IMR-90 (cell line): ENCODE measurements around the gene NF1. TPM values are rescaled to one million over a fixed set of nuclear protein-coding genes. Genes with fewer than 3 reads are reported as not detected.

Experiments
- ATAC-seq: fragments of 200-7000 bp; cut with Tn5 transposase; 2 replicates; pipeline ENCODE4 v1.9.1; 2020; ENCODE audit warnings: low read depth, mild to moderate bottlenecking, moderate library complexity
- BruUV-seq: library from RNA; stranded (reverse); fragments of 400-500 nt; replicated peaks from 2 replicates; lab custom pipeline; 2021; lab: Mats Ljungman, UMichigan
- CTCF ChIA-PET: fragments of 300-600 bp; formaldehyde crosslinking; extraction: SDS; loops from one replicate; lab custom pipeline; 2021; ENCODE audit warnings: antibody characterized with exemption; lab: Yijun Ruan, JAX
- POLR2A ChIA-PET: fragments of 300-600 bp; sonication (Branson Sonifier 250); formaldehyde crosslinking; loops from one replicate; lab custom pipeline; 2022; ENCODE audit warnings: antibody characterized with exemption; ENCODE audit not compliant: unreplicated experiment; lab: Charles Lee
- DNase-seq: peaks from one replicate; pipeline ENCODE4 v3.0.0; 2013
- H2AFZ ChIP-seq: replicated peaks from 2 replicates; pipeline ENCODE3; 2013; ENCODE audit warnings: low read length, mild to moderate bottlenecking; ENCODE audit not compliant: poor library complexity
- H2AK5ac ChIP-seq: 2 replicates; pipeline ENCODE4 v1.6.1; 2013; ENCODE audit warnings: low read depth, low read length, inconsistent platforms
- H2AK9ac ChIP-seq: replicated peaks from 2 replicates; pipeline ENCODE3; 2013; ENCODE audit warnings: mild to moderate bottlenecking, low read depth, low read length, moderate library complexity; ENCODE audit not compliant: poor library complexity
- H2BK120ac ChIP-seq: 2 replicates; pipeline ENCODE4 v1.6.1; 2013; ENCODE audit warnings: low read depth, low read length, inconsistent platforms
- H2BK15ac ChIP-seq: 3 replicates; pipeline ENCODE4 v1.6.1; 2013; ENCODE audit warnings: low read depth, low read length, inconsistent platforms
- H2BK20ac ChIP-seq: 2 replicates; pipeline ENCODE4 v1.6.1; 2013; ENCODE audit warnings: low read depth, mild to moderate bottlenecking, inconsistent platforms, low read length, moderate library complexity
- H2BK5ac ChIP-seq: 2 replicates; pipeline ENCODE4 v1.6.1; 2013; ENCODE audit warnings: mild to moderate bottlenecking, low read depth, low read length, inconsistent platforms; ENCODE audit not compliant: poor library complexity, severe bottlenecking
- H3K14ac ChIP-seq: replicated peaks from 2 replicates; pipeline ENCODE4 v1.6.1; 2013; ENCODE audit warnings: low read depth, low read length, inconsistent platforms
- H3K18ac ChIP-seq: 2 replicates; pipeline ENCODE4 v1.6.1; 2013; ENCODE audit warnings: low read depth, low read length, control low read depth
- H3K23ac ChIP-seq: 2 replicates; pipeline ENCODE4 v1.6.1; 2013; ENCODE audit warnings: low read depth, low read length, inconsistent platforms
- H3K27ac ChIP-seq: 2 replicates; pipeline ENCODE4 v1.5.1; 2013; ENCODE audit warnings: mild to moderate bottlenecking, control low read depth, low read length; ENCODE audit not compliant: insufficient read depth
- H3K27me3 ChIP-seq: 2 replicates; pipeline ENCODE4 v1.6.1; 2013; ENCODE audit warnings: low read length; ENCODE audit not compliant: control insufficient read depth, insufficient read depth
- H3K36me3 ChIP-seq: 2 replicates; pipeline ENCODE4 v1.6.1; 2013; ENCODE audit warnings: low read length, mixed read lengths; ENCODE audit not compliant: control insufficient read depth, insufficient read depth
- H3K4ac ChIP-seq: 2 replicates; pipeline ENCODE4 v1.6.1; 2013; ENCODE audit warnings: low read depth, low read length, inconsistent platforms
- H3K4me1 ChIP-seq: 2 replicates; pipeline ENCODE4 v1.6.1; 2013; ENCODE audit warnings: low read length, mixed read lengths; ENCODE audit not compliant: control insufficient read depth, insufficient read depth
- H3K4me2 ChIP-seq: 2 replicates; pipeline ENCODE4 v1.6.1; 2013; ENCODE audit warnings: low read depth, mild to moderate bottlenecking, control low read depth, low read length, moderate library complexity
- H3K4me3 ChIP-seq: 2 replicates; pipeline ENCODE4 v1.5.1; 2013; ENCODE audit warnings: low read depth, mild to moderate bottlenecking, control low read depth, low read length, moderate library complexity; ENCODE audit not compliant: insufficient read depth
- H3K56ac ChIP-seq: 2 replicates; pipeline ENCODE4 v1.6.1; 2013; ENCODE audit warnings: low read length, inconsistent platforms; ENCODE audit not compliant: insufficient read depth; ENCODE audit errors: extremely low read depth
- H3K79me1 ChIP-seq, 2 experiments: 2 replicates each; pipeline ENCODE4 v1.6.1; 2013; ENCODE audit warnings: low read length in 2 of 2, inconsistent platforms in 1 of 2, low read depth in 1 of 2
- H3K9ac ChIP-seq: 2 replicates; pipeline ENCODE4 v1.6.1; 2013; ENCODE audit warnings: low read depth, low read length, control low read depth
- H3K9me1 ChIP-seq: 2 replicates; pipeline ENCODE4 v1.6.1; 2013; ENCODE audit warnings: low read length, inconsistent platforms; ENCODE audit not compliant: insufficient read depth
- H3K9me3 ChIP-seq: 2 replicates; pipeline ENCODE4 v1.6.1; 2013; ENCODE audit warnings: low read length; ENCODE audit not compliant: control insufficient read depth, insufficient read depth
- H4K20me1 ChIP-seq: 2 replicates; pipeline ENCODE4 v1.6.1; 2013; ENCODE audit warnings: low read length, inconsistent platforms; ENCODE audit not compliant: insufficient read depth
- H4K5ac ChIP-seq: 2 replicates; pipeline ENCODE4 v1.6.1; 2013; ENCODE audit warnings: mild to moderate bottlenecking, low read depth, low read length, control low read depth
- H4K8ac ChIP-seq, 2 experiments: 2 replicates each; pipeline ENCODE4 v1.6.1; 2013; ENCODE audit warnings: low read depth in 2 of 2, low read length in 2 of 2, control low read depth in 1 of 2, inconsistent platforms in 1 of 2
- H4K91ac ChIP-seq: 2 replicates; pipeline ENCODE4 v1.6.1; 2013; ENCODE audit warnings: low read depth, low read length, inconsistent platforms; ENCODE audit not compliant: insufficient read depth
- BHLHE40 ChIP-seq: fragments of 150-350 bp; IDR thresholded peaks from 2 replicates; pipeline ENCODE4 v1.6.1; 2016; ENCODE audit warnings: mild to moderate bottlenecking, low read depth, low read length
- CEBPB ChIP-seq: IDR thresholded peaks from 2 replicates; pipeline ENCODE4 v1.6.1; 2012; ENCODE audit warnings: low read depth, low read length, improper control_type of control experiment
- CHD1 ChIP-seq: IDR thresholded peaks from 2 replicates; pipeline ENCODE4 v1.6.1; 2012; ENCODE audit warnings: low read depth, low read length, improper control_type of control experiment
- CTCF ChIP-seq: conservative IDR thresholded peaks from 2 replicates; pipeline ENCODE4 v1.5.1; 2012; ENCODE audit warnings: mild to moderate bottlenecking, low read depth, low read length, improper control_type of control experiment
- ELK1 ChIP-seq: fragments of 150-350 bp; IDR thresholded peaks from 2 replicates; pipeline ENCODE4 v1.6.1; 2016; ENCODE audit warnings: low read depth, mild to moderate bottlenecking, low read length, moderate library complexity, borderline replicate concordance
- FOS ChIP-seq: fragments of 150-350 bp; IDR thresholded peaks from 2 replicates; pipeline ENCODE4 v1.6.1; 2016; ENCODE audit warnings: low read depth, low read length
- MAFK ChIP-seq: IDR thresholded peaks from 2 replicates; pipeline ENCODE4 v1.6.1; 2012; ENCODE audit warnings: low read depth, low read length, improper control_type of control experiment
- MAZ ChIP-seq: IDR thresholded peaks from 2 replicates; pipeline ENCODE4 v1.6.1; 2012; ENCODE audit warnings: low read depth, mild to moderate bottlenecking, low read length, improper control_type of control experiment, moderate library complexity, borderline replicate concordance
- MXI1 ChIP-seq: IDR thresholded peaks from 2 replicates; pipeline ENCODE4 v1.6.1; 2012; ENCODE audit warnings: low read depth, mild to moderate bottlenecking, low read length, moderate library complexity, borderline replicate concordance
- NFE2L2 ChIP-seq: fragments of 150-350 bp; IDR thresholded peaks from 2 replicates; pipeline ENCODE4 v1.6.1; 2016; ENCODE audit warnings: low read depth, mild to moderate bottlenecking, low read length
- POLR2A ChIP-seq: IDR thresholded peaks from 2 replicates; pipeline ENCODE4 v1.6.1; 2012; ENCODE audit warnings: mild to moderate bottlenecking, low read depth, low read length
- RAD21 ChIP-seq: IDR thresholded peaks from 2 replicates; pipeline ENCODE4 v1.6.1; 2012; ENCODE audit warnings: low read length, improper control_type of control experiment
- RCOR1 ChIP-seq: IDR thresholded peaks from 2 replicates; pipeline ENCODE4 v1.6.1; 2012; ENCODE audit warnings: mild to moderate bottlenecking, low read length, improper control_type of control experiment; ENCODE audit not compliant: insufficient replicate concordance
- RFX5 ChIP-seq: IDR thresholded peaks from 2 replicates; pipeline ENCODE4 v1.8.0; 2012; ENCODE audit warnings: low read depth, mild to moderate bottlenecking, low read length, moderate library complexity
- SMC3 ChIP-seq: fragments of 150-350 bp; IDR thresholded peaks from 2 replicates; pipeline ENCODE4 v1.6.1; 2016; ENCODE audit warnings: low read depth, mild to moderate bottlenecking, antibody characterized with exemption, low read length, moderate library complexity
- WGBS, 2 experiments: methylation state at CpG; one replicate each; pipeline versions ENCODE4 v1.1.5 to v1.1.7; 2013; ENCODE audit warnings: missing lambda C conversion rate in 2 of 2; ENCODE audit not compliant: insufficient read length in 1 of 2; ENCODE audit errors: extremely low coverage in 2 of 2; 5-methylcytosine and 5-hydroxymethylcytosine counted together
- dilution Hi-C: fragments of 300-500 bp; cut with HindIII; formaldehyde crosslinking; loops from one replicate; pipeline ENCODE4 v1.14.3; 2018; ENCODE audit warnings: low sequenced_read_pairs; ENCODE audit not compliant: unreplicated experiment
- in situ Hi-C: fragments of 300-500 bp; cut with MboI; formaldehyde crosslinking; loops from 3 replicates; pipeline ENCODE4 v1.14.3; 2019; ENCODE audit warnings: low sequenced_read_pairs, inconsistent platforms, mixed read lengths
- intact Hi-C: fragments of 100-400 bp; cut with micrococcal nuclease; formaldehyde crosslinking; loops from 2 replicates; pipeline ENCODE4 v1.10.0; 2022
- polyA plus RNA-seq, 3 experiments: library from polyadenylated mRNA; depleted of rRNA; stranded (reverse); fragments of >200 nt; gene quantifications; 2 replicates each; pipeline ENCODE4 v1.2.3, GENCODE V29; 2012; ENCODE audit warnings: low replicate concordance in 1 of 3
- total RNA-seq: library from RNA; depleted of rRNA; stranded (reverse); fragments of >200 nt; gene quantifications from 2 replicates; pipeline ENCODE4 v1.2.3, GENCODE V29; 2012
- TF ChIP-seq, protein P1 (sequence below): fragments of 150-350 bp; IDR thresholded peaks from 2 replicates; pipeline ENCODE4 v1.6.1; 2017; ENCODE audit warnings: mild to moderate bottlenecking, antibody characterized with exemption, low read length, low read depth

NF1 gene
- total and polyA plus RNA-seq, 2 of the 4 experiments (the other 2 are of a cell fraction) = 17.9 to 48.6 TPM

GRCh38 chr17:31175237-31175636, 80.5 kb downstream of the NF1 start:
- Histone ChIP-seq H4K20me1 (no peaks in the 10 kb centered on the region), H3K9ac (no peak overlapping the region), H3K18ac (no peak overlapping the region), H2AK9ac (no peak overlapping the region), H3K9me1 (no peaks in the 10 kb centered on the region; the same call in 1 of the 2 replicates), H3K36me3 (no peaks in the 10 kb centered on the region; the same call in 1 of the 2 replicates), H3K27me3 (no peaks in the 10 kb centered on the region), H4K5ac (no peak overlapping the region), H3K4me1 (0 out of 2 replicates have a peak, but pooled peaks cover 3% of the 10 kb centered on the region), H2AK5ac (no peak overlapping the region), H3K14ac (no peak overlapping the region), H3K4ac (no peak overlapping the region), H3K56ac (no peak overlapping the region), H3K27ac (no peak overlapping the region), H3K4me3 (no peak overlapping the region), H3K79me1 (peaks cover 4 to 18% of the 10 kb centered on the region in 2 experiments; a peak in 3 of 4 replicates), H2BK5ac (no peak overlapping the region), H3K23ac (no peak overlapping the region), H2BK15ac (no peak overlapping the region), H2BK20ac (no peak overlapping the region), H2BK120ac (no peak overlapping the region), H2AFZ (no peak overlapping the region), H3K9me3 (no peaks in the 10 kb centered on the region), H4K8ac (no peak overlapping the region), H3K4me2 (no peak overlapping the region), H4K91ac (no peak overlapping the region)
- no peak for ATAC-seq
- TF ChIP-seq POLR2A (no peak), ELK1 (no peak), CEBPB (no peak), MAZ (no peak), MAFK (no peak), FOS (no peak), MXI1 (no peak), NFE2L2 (no peak), RCOR1 (no peak), RAD21 (no peak), RFX5 (no peak), BHLHE40 (no peak), CHD1 (no peak), SMC3 (no peak), CTCF (no peak)
- TF ChIP-seq, protein P1, sequence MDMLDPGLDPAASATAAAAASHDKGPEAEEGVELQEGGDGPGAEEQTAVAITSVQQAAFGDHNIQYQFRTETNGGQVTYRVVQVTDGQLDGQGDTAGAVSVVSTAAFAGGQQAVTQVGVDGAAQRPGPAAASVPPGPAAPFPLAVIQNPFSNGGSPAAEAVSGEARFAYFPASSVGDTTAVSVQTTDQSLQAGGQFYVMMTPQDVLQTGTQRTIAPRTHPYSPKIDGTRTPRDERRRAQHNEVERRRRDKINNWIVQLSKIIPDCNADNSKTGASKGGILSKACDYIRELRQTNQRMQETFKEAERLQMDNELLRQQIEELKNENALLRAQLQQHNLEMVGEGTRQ = no peak
- POLR2A ChIA-PET = no interaction called here
- no TSS peak for BruUV-seq
- intact Hi-C loops = no loop called here
- in situ Hi-C loops = no loop called here
- DNase-seq = no peak
- CTCF ChIA-PET = interaction anchor here (0.6 kb wide), 1 partner anchor 22 kb away, joined by 3 read pairs; no protein-coding TSS in a partner anchor
- dilution Hi-C loops = no loop called here
- no CpG with 5 or more reads among the region's 5 CpGs for WGBS, 2 experiments
